Parathyroid adenoma (tissue), 2 donors: ENCODE data around the gene NPIPA5.
"Not testable (repeated sequence)": the region's sequence is repeated elsewhere in the genome, so short reads cannot be mapped to it uniquely, and the experiment has no call there.

ENCODE experiments used
- H2AFZ ChIP-seq: fragments of 300-600 bp; sonication (generic); one replicate; pipeline ENCODE4 v1.7.0; 2017; ENCODE audit warnings: antibody characterized with exemption, mild to moderate bottlenecking
- H3K27ac ChIP-seq: fragments of 300-600 bp; sonication (generic); one replicate; pipeline ENCODE4 v1.7.0; 2017
- H3K27me3 ChIP-seq: fragments of 300-600 bp; sonication (generic); one replicate; pipeline ENCODE4 v1.7.0; 2017; ENCODE audit warnings: low read length; ENCODE audit not compliant: control insufficient read depth, insufficient read depth
- H3K36me3 ChIP-seq: fragments of 300-600 bp; sonication (generic); one replicate; pipeline ENCODE4 v1.7.0; 2017; ENCODE audit warnings: low read length; ENCODE audit not compliant: control insufficient read depth, insufficient read depth
- H3K4me1 ChIP-seq: fragments of 300-600 bp; sonication (generic); one replicate; pipeline ENCODE4 v1.7.0; 2017; ENCODE audit warnings: control low read depth
- H3K4me2 ChIP-seq: fragments of 300-600 bp; sonication (generic); one replicate; pipeline ENCODE4 v1.7.0; 2017; ENCODE audit warnings: low read length
- H3K4me3 ChIP-seq: fragments of 300-600 bp; sonication (generic); one replicate; pipeline ENCODE4 v1.7.0; 2017; ENCODE audit warnings: low read depth, low read length
- H3K79me2 ChIP-seq: fragments of 300-600 bp; sonication (generic); one replicate; pipeline ENCODE4 v1.7.0; 2017; ENCODE audit warnings: control low read depth
- H3K9ac ChIP-seq: fragments of 300-600 bp; sonication (generic); one replicate; pipeline ENCODE4 v1.7.0; 2017; ENCODE audit warnings: mild to moderate bottlenecking
- H3K9me3 ChIP-seq: fragments of 300-600 bp; sonication (generic); one replicate; pipeline ENCODE4 v1.7.0; 2017; ENCODE audit warnings: low read length; ENCODE audit not compliant: control insufficient read depth
- donor health status: primary hyperparathyroidism.

Gene NPIPA5

GRCh38 chr16:15321221-15321620 lies 56.9 kb downstream of the NPIPA5 start:
- not testable (repeated sequence) for H3K79me2 ChIP-seq, H3K4me1 ChIP-seq, H3K4me2 ChIP-seq, H3K27me3 ChIP-seq, H3K9me3 ChIP-seq, H2AFZ ChIP-seq, H3K4me3 ChIP-seq, H3K27ac ChIP-seq, H3K36me3 ChIP-seq, H3K9ac ChIP-seq

- not testable (repeated sequence) for H2AFZ ChIP-seq, H3K9me3 ChIP-seq, H3K27me3 ChIP-seq, H3K36me3 ChIP-seq, H3K9ac ChIP-seq, H3K4me2 ChIP-seq, H3K4me3 ChIP-seq, H3K27ac ChIP-seq, H3K4me1 ChIP-seq, H3K79me2 ChIP-seq
Measured at GRCh38 chr16:15314562-15314961, 63.5 kb downstream of the NPIPA5 start.
